ENCODE measurements around the gene CCL27. TPM values are rescaled to one million over a fixed set of nuclear protein-coding genes. Genes with fewer than 3 reads are reported as not detected.

Gene CCL27
- total and polyA plus RNA-seq, 2 of the 8 experiments (the other 6 are each of a cell fraction or from before 2014, with no cell fraction given): 0.42 TPM; not detected in 1

GRCh38 chr9:34686732-34687131, 24.3 kb upstream of the CCL27 start (continued):
- TF ChIP-seq NRF1 (IDR thresholded peaks at IDR 0.05; ENCODE audit: low read depth, low read length): no peak
- no peak for TF ChIP-seq USF2 (IDR thresholded peaks at IDR 0.05; ENCODE audit: low read length)

Measured in H1 (cell line).